ENCODE data around the gene FAM217B. TPM values are rescaled to one million over a fixed set of nuclear protein-coding genes. Genes with fewer than 3 reads are reported as not detected.
A peak's percentile ranks its signal among the peaks of the same experiment; 100 is the strongest.

Gene FAM217B
- 11.8 and 12.1 TPM in 2 replicates for total RNA-seq (2014; rRNA removed; shearing (Covaris generic))
- 17.2 and 20.4 TPM in 2 replicates for polyA plus RNA-seq (2015; cell fraction: cytosol; rRNA removed)
- polyA plus RNA-seq (2015; cell fraction: nucleus; rRNA removed) = 18.7 and 21.0 TPM in 2 replicates

GRCh38 chr20:59940129-59940955 lies at the start of gene FAM217B, which contains the start of gene PPP1R3D:
Gene FAM217B, plus strand, starts transcription at chr20:59940389. Its CDS starts 3,555 bp downstream, at chr20:59943944.
Gene PPP1R3D, minus strand, starts transcription at chr20:59940305. Its CDS starts 374 bp downstream, at chr20:59939931.
- DNase-seq (ENCODE audit: low read depth, low spot score) = peak; percentile 94
- in situ Hi-C loops (cut with HindIII; ENCODE audit: low pct_unique_long_range_greater_than_20kb, low sequenced_read_pairs) = no loop called here

GRCh38 chr20:59891581-59891980 lies 48.6 kb upstream of the FAM217B start:
- in situ Hi-C loops (cut with HindIII; ENCODE audit: low pct_unique_long_range_greater_than_20kb, low sequenced_read_pairs) = no loop called here
- no peak for DNase-seq (ENCODE audit: low read depth, low spot score)

- DNase-seq (ENCODE audit: low read depth, low spot score) = no peak
- in situ Hi-C loops (cut with HindIII; ENCODE audit: low pct_unique_long_range_greater_than_20kb, low sequenced_read_pairs) = no loop called here
These were observed 44.3 kb upstream of the FAM217B start for GRCh38 chr20:59895908-59896307.

- in situ Hi-C loops (cut with HindIII; ENCODE audit: low pct_unique_long_range_greater_than_20kb, low sequenced_read_pairs) = no loop called here
- no peak for DNase-seq (ENCODE audit: low read depth, low spot score)
These were observed 37.7 kb upstream of the FAM217B start for GRCh38 chr20:59902470-59902869.

- in situ Hi-C loops (cut with HindIII; ENCODE audit: low pct_unique_long_range_greater_than_20kb, low sequenced_read_pairs) = no loop called here
- no peak for DNase-seq (ENCODE audit: low read depth, low spot score)
These were observed 36.6 kb upstream of the FAM217B start for GRCh38 chr20:59903621-59904020.

- no peak for DNase-seq (ENCODE audit: low read depth, low spot score)
- in situ Hi-C loops (cut with HindIII; ENCODE audit: low pct_unique_long_range_greater_than_20kb, low sequenced_read_pairs) = no loop called here
These were observed 31.3 kb upstream of the FAM217B start for GRCh38 chr20:59908855-59909254.

GRCh38 chr20:59911041-59911440 lies 29.1 kb upstream of the FAM217B start:
- in situ Hi-C loops (cut with HindIII; ENCODE audit: low pct_unique_long_range_greater_than_20kb, low sequenced_read_pairs) = no loop called here

GRCh38 chr20:59912609-59913008 lies 27.6 kb upstream of the FAM217B start:
- in situ Hi-C loops (cut with HindIII; ENCODE audit: low pct_unique_long_range_greater_than_20kb, low sequenced_read_pairs) = no loop called here
- DNase-seq (ENCODE audit: low read depth, low spot score) = peak; percentile 6

More at GRCh38 chr20:59911041-59911440, 29.1 kb upstream of the FAM217B start:
- DNase-seq (ENCODE audit: low read depth, low spot score) = no peak

GRCh38 chr20:59920944-59921343 lies 19.2 kb upstream of the FAM217B start:
- in situ Hi-C loops (cut with HindIII; ENCODE audit: low pct_unique_long_range_greater_than_20kb, low sequenced_read_pairs) = no loop called here
- DNase-seq (ENCODE audit: low read depth, low spot score) = no peak

- in situ Hi-C loops (cut with HindIII; ENCODE audit: low pct_unique_long_range_greater_than_20kb, low sequenced_read_pairs) = no loop called here
- no peak for DNase-seq (ENCODE audit: low read depth, low spot score)
These were observed 16.7 kb upstream of the FAM217B start for GRCh38 chr20:59923514-59923913.

GRCh38 chr20:59925359-59925758 lies 14.8 kb upstream of the FAM217B start:
- in situ Hi-C loops (cut with HindIII; ENCODE audit: low pct_unique_long_range_greater_than_20kb, low sequenced_read_pairs) = no loop called here
- DNase-seq (ENCODE audit: low read depth, low spot score) = no peak

GRCh38 chr20:59925899-59926298 lies 14.3 kb upstream of the FAM217B start:
- in situ Hi-C loops (cut with HindIII; ENCODE audit: low pct_unique_long_range_greater_than_20kb, low sequenced_read_pairs) = no loop called here
- no peak for DNase-seq (ENCODE audit: low read depth, low spot score)

- no peak for DNase-seq (ENCODE audit: low read depth, low spot score)
- in situ Hi-C loops (cut with HindIII; ENCODE audit: low pct_unique_long_range_greater_than_20kb, low sequenced_read_pairs) = no loop called here
These were observed 8.5 kb upstream of the FAM217B start for GRCh38 chr20:59931511-59932312.

- in situ Hi-C loops (cut with HindIII; ENCODE audit: low pct_unique_long_range_greater_than_20kb, low sequenced_read_pairs) = no loop called here
- no peak for DNase-seq (ENCODE audit: low read depth, low spot score)
These were observed 7.4 kb upstream of the FAM217B start for GRCh38 chr20:59932616-59933295.

GRCh38 chr20:59933296-59933848 lies 6.8 kb upstream of the FAM217B start, which contains the start of gene SYCP2:
Gene SYCP2, minus strand, starts transcription at chr20:59933637. Its CDS starts 11,224 bp downstream, at chr20:59922413.
- peak; percentile 53 for DNase-seq (ENCODE audit: low read depth, low spot score)
- in situ Hi-C loops (cut with HindIII; ENCODE audit: low pct_unique_long_range_greater_than_20kb, low sequenced_read_pairs) = no loop called here

- peak; percentile 79 for DNase-seq (ENCODE audit: low read depth, low spot score)
These were observed 6.2 kb upstream of the FAM217B start for GRCh38 chr20:59933849-59934585.

More at GRCh38 chr20:59933849-59934585, 6.2 kb upstream of the FAM217B start:
- in situ Hi-C loops (cut with HindIII; ENCODE audit: low pct_unique_long_range_greater_than_20kb, low sequenced_read_pairs) = no loop called here
